B cell (primary cell): ENCODE results near the gene CBX2.

Experiments used
- EZH2 ChIP-seq: IDR thresholded peaks from 2 replicates; pipeline ENCODE4 v1.6.1; 2012; ENCODE audit warnings: borderline replicate concordance, low read depth, mild to moderate bottlenecking, moderate library complexity, low read length; ENCODE audit not compliant: insufficient read depth, poor library complexity, severe bottlenecking
- TF ChIP-seq, protein P1 (sequence below): fragments of 200-600 bp; IDR thresholded peaks from one replicate; pipeline ENCODE4 v1.8.0; 2022; ENCODE audit warnings: antibody characterized with exemption, mild to moderate bottlenecking

DNA sequence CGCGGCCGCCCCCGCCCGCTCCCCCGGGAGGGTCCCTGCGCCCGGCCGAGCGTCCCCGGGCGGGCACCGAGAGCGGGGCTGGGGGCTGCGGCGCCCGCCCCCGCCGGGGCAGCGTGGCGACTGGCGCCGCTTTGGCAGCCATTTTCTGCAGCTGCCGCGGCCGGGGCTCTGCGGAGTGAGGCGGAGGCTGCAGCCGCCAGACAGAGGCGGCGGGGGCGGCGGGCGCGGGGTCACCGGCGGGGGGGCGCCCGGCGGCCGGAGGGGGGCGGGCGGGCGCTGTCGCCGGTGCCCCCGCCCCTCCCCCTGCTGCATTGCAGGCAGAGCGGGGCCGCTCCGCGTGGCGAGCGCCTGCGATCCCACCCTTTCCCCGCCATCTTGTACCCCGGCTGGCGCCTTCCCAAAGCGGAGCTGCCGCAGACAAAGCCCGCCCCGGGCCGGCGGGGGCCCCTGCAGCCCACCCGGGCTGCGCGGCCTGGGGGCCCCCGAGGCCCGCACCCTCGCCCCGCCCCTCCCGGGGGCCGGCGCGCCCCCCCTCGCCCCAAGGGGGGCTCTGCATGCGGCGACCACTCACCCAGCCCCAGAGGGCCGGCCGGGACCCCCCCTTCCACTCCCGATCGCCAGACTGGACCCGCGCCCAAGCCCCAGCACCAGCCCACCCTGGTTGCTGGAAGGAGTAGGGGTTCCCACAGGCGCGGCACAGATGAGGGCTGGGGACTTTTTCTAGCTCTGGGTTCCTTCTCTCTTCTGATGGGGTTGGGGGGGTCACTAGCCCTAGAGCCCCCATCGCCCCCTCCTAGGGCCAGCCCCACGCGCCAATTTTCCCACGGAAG lies 35.6 kb downstream of the CBX2 start:
- no peak for TF ChIP-seq EZH2
- TF ChIP-seq, protein P1, sequence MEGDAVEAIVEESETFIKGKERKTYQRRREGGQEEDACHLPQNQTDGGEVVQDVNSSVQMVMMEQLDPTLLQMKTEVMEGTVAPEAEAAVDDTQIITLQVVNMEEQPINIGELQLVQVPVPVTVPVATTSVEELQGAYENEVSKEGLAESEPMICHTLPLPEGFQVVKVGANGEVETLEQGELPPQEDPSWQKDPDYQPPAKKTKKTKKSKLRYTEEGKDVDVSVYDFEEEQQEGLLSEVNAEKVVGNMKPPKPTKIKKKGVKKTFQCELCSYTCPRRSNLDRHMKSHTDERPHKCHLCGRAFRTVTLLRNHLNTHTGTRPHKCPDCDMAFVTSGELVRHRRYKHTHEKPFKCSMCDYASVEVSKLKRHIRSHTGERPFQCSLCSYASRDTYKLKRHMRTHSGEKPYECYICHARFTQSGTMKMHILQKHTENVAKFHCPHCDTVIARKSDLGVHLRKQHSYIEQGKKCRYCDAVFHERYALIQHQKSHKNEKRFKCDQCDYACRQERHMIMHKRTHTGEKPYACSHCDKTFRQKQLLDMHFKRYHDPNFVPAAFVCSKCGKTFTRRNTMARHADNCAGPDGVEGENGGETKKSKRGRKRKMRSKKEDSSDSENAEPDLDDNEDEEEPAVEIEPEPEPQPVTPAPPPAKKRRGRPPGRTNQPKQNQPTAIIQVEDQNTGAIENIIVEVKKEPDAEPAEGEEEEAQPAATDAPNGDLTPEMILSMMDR: no peak
